ENCODE data around the gene CLIP2.
A peak's percentile ranks its signal among the peaks of the same experiment; 100 is the strongest.

- TF ChIP-seq, protein P1, sequence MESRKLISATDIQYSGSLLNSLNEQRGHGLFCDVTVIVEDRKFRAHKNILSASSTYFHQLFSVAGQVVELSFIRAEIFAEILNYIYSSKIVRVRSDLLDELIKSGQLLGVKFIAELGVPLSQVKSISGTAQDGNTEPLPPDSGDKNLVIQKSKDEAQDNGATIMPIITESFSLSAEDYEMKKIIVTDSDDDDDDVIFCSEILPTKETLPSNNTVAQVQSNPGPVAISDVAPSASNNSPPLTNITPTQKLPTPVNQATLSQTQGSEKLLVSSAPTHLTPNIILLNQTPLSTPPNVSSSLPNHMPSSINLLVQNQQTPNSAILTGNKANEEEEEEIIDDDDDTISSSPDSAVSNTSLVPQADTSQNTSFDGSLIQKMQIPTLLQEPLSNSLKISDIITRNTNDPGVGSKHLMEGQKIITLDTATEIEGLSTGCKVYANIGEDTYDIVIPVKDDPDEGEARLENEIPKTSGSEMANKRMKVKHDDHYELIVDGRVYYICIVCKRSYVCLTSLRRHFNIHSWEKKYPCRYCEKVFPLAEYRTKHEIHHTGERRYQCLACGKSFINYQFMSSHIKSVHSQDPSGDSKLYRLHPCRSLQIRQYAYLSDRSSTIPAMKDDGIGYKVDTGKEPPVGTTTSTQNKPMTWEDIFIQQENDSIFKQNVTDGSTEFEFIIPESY (IDR thresholded peaks at IDR 0.05; ENCODE audit: borderline replicate concordance, low read depth), result no peak
- TF ChIP-seq FOXM1 (IDR thresholded peaks at IDR 0.05; ENCODE audit: low read depth) (no peak), CTCF (IDR thresholded peaks at IDR 0.05) (peak; percentile 100), EZH2phosphoT487 (IDR thresholded peaks at IDR 0.05; ENCODE audit: borderline replicate concordance, low read depth) (no peak), POLR2AphosphoS5 (IDR thresholded peaks at IDR 0.05; ENCODE audit: low read depth, low read length) (no peak), MXI1 (IDR thresholded peaks at IDR 0.05; ENCODE audit: low read depth, low read length) (no peak), RFX5 (IDR thresholded peaks at IDR 0.05; ENCODE audit: low read length) (no peak)
Observed at GRCh38 chr7:74401137-74401859, 112.1 kb downstream of the CLIP2 start.
